H1 (cell line): ENCODE data around the gene NCBP1. TPM values are rescaled to one million over a fixed set of nuclear protein-coding genes. Genes with fewer than 3 reads are reported as not detected.

Source experiments
- CTCF ChIA-PET: fragments of 300-600 bp; sonication (Branson Sonifier 250); formaldehyde crosslinking; loops from one replicate; lab custom pipeline; 2021; ENCODE audit not compliant: partially characterized antibody; lab: Charles Lee
- POLR2A ChIA-PET: fragments of 300-600 bp; sonication (Branson Sonifier 250); formaldehyde crosslinking; loops from one replicate; lab custom pipeline; 2021; ENCODE audit warnings: inconsistent platforms; ENCODE audit not compliant: partially characterized antibody; lab: Charles Lee
- DNase-seq, 2 experiments: peaks; one replicate each; pipeline versions ENCODE4 v3.0.0 to v3.0.0-alpha.2; 2010 to 2022; ENCODE audit warnings: low spot score in 2 of 2, low read depth in 1 of 2, mixed read lengths in 1 of 2
- FAIRE-seq: peaks from 2 replicates; lab custom pipeline; 2011; peaks lifted over from hg19 to GRCh38; lab: Jason Lieb, UNC
- H2AFZ ChIP-seq: 2 replicates; pipeline ENCODE4 v1.8.1; 2012; ENCODE audit warnings: low read length, inconsistent platforms
- H2AK5ac ChIP-seq: 2 replicates; pipeline ENCODE4 v1.6.1; 2013; ENCODE audit warnings: low read depth, low read length
- H2BK120ac ChIP-seq: replicated peaks from 2 replicates; pipeline ENCODE3; 2013; ENCODE audit warnings: low read depth, low read length, inconsistent platforms
- H2BK12ac ChIP-seq: 2 replicates; pipeline ENCODE4 v1.6.1; 2013; ENCODE audit warnings: low read depth, low read length
- H2BK15ac ChIP-seq: 2 replicates; pipeline ENCODE4 v1.6.1; 2013; ENCODE audit warnings: low read length
- H2BK20ac ChIP-seq: 2 replicates; pipeline ENCODE4 v1.6.1; 2013; ENCODE audit warnings: low read length
- H2BK5ac ChIP-seq: 2 replicates; pipeline ENCODE4 v1.6.1; 2013; ENCODE audit warnings: low read depth, low read length
- H3K14ac ChIP-seq: 2 replicates; pipeline ENCODE4 v1.6.1; 2013; ENCODE audit warnings: inconsistent platforms; ENCODE audit not compliant: insufficient read length
- H3K18ac ChIP-seq: 2 replicates; pipeline ENCODE4 v1.6.1; 2013; ENCODE audit warnings: low read length; ENCODE audit errors: extremely low read depth
- H3K23ac ChIP-seq: 2 replicates; pipeline ENCODE4 v1.6.1; 2013; ENCODE audit warnings: inconsistent platforms; ENCODE audit not compliant: insufficient read length
- H3K23me2 ChIP-seq: 2 replicates; pipeline ENCODE4 v1.6.1; 2013; ENCODE audit warnings: low read depth, low read length
- H3K27ac ChIP-seq: 2 replicates; pipeline ENCODE4 v1.6.1; 2011; ENCODE audit warnings: low read depth, low read length, inconsistent platforms
- H3K27me3 ChIP-seq, 4 experiments: replicated peaks in 1 of 4; 1 replicate in 1 of 4; 2 replicates in 3 of 4; pipeline versions ENCODE4 v1.6.1 to v1.8.1; 2011 to 2013; ENCODE audit warnings: low read length in 3 of 4, mild to moderate bottlenecking in 3 of 4, inconsistent platforms in 2 of 4, mixed read lengths in 2 of 4, moderate library complexity in 1 of 4; ENCODE audit not compliant: control insufficient read depth in 3 of 4, insufficient read depth in 3 of 4; ENCODE audit errors: extremely low read depth in 1 of 4
- H3K36me3 ChIP-seq, 4 experiments: 2 replicates each; pipeline versions ENCODE4 v1.6.1 to v1.8.1; 2011 to 2013; ENCODE audit warnings: mild to moderate bottlenecking in 4 of 4, low read length in 3 of 4, moderate library complexity in 2 of 4, control low read depth in 1 of 4, inconsistent platforms in 1 of 4; ENCODE audit not compliant: insufficient read depth in 4 of 4, control insufficient read depth in 2 of 4
- H3K4ac ChIP-seq: replicated peaks from 2 replicates; pipeline ENCODE3; 2013; ENCODE audit warnings: low read length, low read depth, mixed read lengths, inconsistent platforms; ENCODE audit not compliant: insufficient read length
- H3K4me1 ChIP-seq, 4 experiments: replicated peaks in 1 of 4; 1 replicate in 1 of 4; 2 replicates in 3 of 4; pipeline versions ENCODE4 v1.6.1 to v1.8.1; 2011 to 2013; ENCODE audit warnings: low read length in 3 of 4, inconsistent platforms in 2 of 4, mixed read lengths in 1 of 4; ENCODE audit not compliant: insufficient read depth in 4 of 4, control insufficient read depth in 3 of 4
- H3K4me2 ChIP-seq, 2 experiments: 2 replicates each; pipeline versions ENCODE4 v1.6.1 to v1.8.1; 2011 to 2013; ENCODE audit warnings: low read depth in 2 of 2, low read length in 2 of 2, control low read depth in 1 of 2, inconsistent platforms in 1 of 2, mild to moderate bottlenecking in 1 of 2; ENCODE audit not compliant: insufficient read depth in 1 of 2
- H3K4me3 ChIP-seq, 4 experiments: fragments of 200-600, 300-600 bp in 1 of 4; sonication (generic), shearing (Covaris generic), sonication (Bioruptor Twin) in 1 of 4; 2 replicates each; pipeline versions ENCODE4 v1.5.1 to v1.8.1; 2011 to 2016; ENCODE audit warnings: low read length in 4 of 4, low read depth in 3 of 4, control low read depth in 2 of 4, inconsistent platforms in 2 of 4, mild to moderate bottlenecking in 2 of 4, mixed read lengths in 1 of 4, moderate library complexity in 1 of 4; ENCODE audit not compliant: insufficient read depth in 2 of 4; ENCODE audit errors: extremely low read depth in 1 of 4
- H3K56ac ChIP-seq: replicated peaks from 2 replicates; pipeline ENCODE3; 2013; ENCODE audit warnings: low read depth, mild to moderate bottlenecking, mixed read lengths, low read length, inconsistent platforms; ENCODE audit not compliant: insufficient read length
- H3K79me1 ChIP-seq: 2 replicates; pipeline ENCODE4 v1.6.1; 2013; ENCODE audit warnings: low read depth, low read length, control low read depth
- H3K79me2 ChIP-seq, 2 experiments: 2 replicates each; pipeline versions ENCODE4 v1.6.1 to v1.8.1; 2012 to 2013; ENCODE audit warnings: low read length in 2 of 2, mild to moderate bottlenecking in 2 of 2, inconsistent platforms in 1 of 2; ENCODE audit not compliant: insufficient read depth in 2 of 2, control insufficient read depth in 1 of 2
- H3K9ac ChIP-seq, 4 experiments: replicated peaks in 1 of 4; 1 replicate in 1 of 4; 2 replicates in 3 of 4; pipeline versions ENCODE4 v1.6.1 to v1.8.1; 2011 to 2013; ENCODE audit warnings: low read depth in 3 of 4, low read length in 3 of 4, control low read depth in 2 of 4, mild to moderate bottlenecking in 2 of 4, moderate library complexity in 2 of 4, inconsistent platforms in 1 of 4; ENCODE audit errors: extremely low read depth in 1 of 4
- H3K9me3 ChIP-seq, 2 experiments: 2 replicates each; pipeline versions ENCODE4 v1.6.1 to v1.8.1; 2012 to 2013; ENCODE audit warnings: mild to moderate bottlenecking in 2 of 2, moderate library complexity in 2 of 2, control low read depth in 1 of 2, inconsistent platforms in 1 of 2, low read depth in 1 of 2, low read length in 1 of 2, mixed read lengths in 1 of 2; ENCODE audit not compliant: insufficient read depth in 2 of 2
- H4K20me1 ChIP-seq, 2 experiments: replicated peaks in 1 of 2; 2 replicates each; pipeline versions ENCODE3 to v1.8.1; 2011 to 2013; ENCODE audit warnings: inconsistent platforms in 2 of 2, low read length in 2 of 2, mild to moderate bottlenecking in 1 of 2; ENCODE audit not compliant: insufficient read depth in 2 of 2, control insufficient read depth in 1 of 2
- H4K5ac ChIP-seq: 2 replicates; pipeline ENCODE4 v1.6.1; 2013; ENCODE audit warnings: low read length, low read depth, mixed read lengths, inconsistent platforms; ENCODE audit not compliant: insufficient read length
- H4K8ac ChIP-seq: 2 replicates; pipeline ENCODE4 v1.8.0; 2013; ENCODE audit warnings: mild to moderate bottlenecking, moderate library complexity, low read length, inconsistent platforms; ENCODE audit not compliant: insufficient read depth; ENCODE audit errors: extremely low read depth
- H4K91ac ChIP-seq: replicated peaks from 2 replicates; pipeline ENCODE3; 2013; ENCODE audit warnings: low read length, mixed read lengths, inconsistent platforms; ENCODE audit not compliant: insufficient read length
- RFX5 ChIP-seq: IDR thresholded peaks from 2 replicates; pipeline ENCODE4 v1.6.1; 2011; ENCODE audit warnings: low read depth, low read length, improper control_type of control experiment, borderline replicate concordance
- WGBS, 2 experiments: shearing (Covaris generic) in 1 of 2; methylation state at CpG; one replicate each; pipeline versions ENCODE4 v1.1.6 to v1.1.7; 2013 to 2015; ENCODE audit warnings: low lambda C conversion rate in 2 of 2, mixed read lengths in 2 of 2, inconsistent platforms in 1 of 2, low coverage in 1 of 2, missing lambda C conversion rate in 1 of 2; ENCODE audit not compliant: insufficient replicate concordance in 2 of 2, insufficient coverage in 1 of 2, insufficient read length in 1 of 2; ENCODE audit errors: extremely low coverage in 1 of 2, missing lambda C conversion rate in 1 of 2; 5-methylcytosine and 5-hydroxymethylcytosine counted together
- polyA plus RNA-seq, 7 experiments: library from polyadenylated mRNA; depleted of rRNA in 3 of 7; stranded (reverse) in 5 of 7; unstranded in 2 of 7; fragments of >200 nt in 5 of 7; fragments of 200-250 nt in 2 of 7; gene quantifications; 1 replicate in 5 of 7; 2 replicates in 1 of 7; 4 replicates in 1 of 7; pipeline versions ENCODE4 v1.2.1 to v1.2.3, GENCODE V29; 2011 to 2013; ENCODE audit warnings: missing spikeins in 2 of 7, mixed read lengths in 2 of 7
- total RNA-seq: library from RNA; stranded (reverse); fragmentation: NEBNext Ultra II Directional; extraction: Animal tissue kit (Norgen Biotek cat#: 25700); gene quantifications from 2 replicates; pipeline ENCODE4 v1.2.1, GENCODE V29; 2021

NCBP1 gene
- total and polyA plus RNA-seq, 2 of the 8 experiments (the other 6 are each of a cell fraction or from before 2014, with no cell fraction given), result 14.7 to 54.0 TPM

DNA sequence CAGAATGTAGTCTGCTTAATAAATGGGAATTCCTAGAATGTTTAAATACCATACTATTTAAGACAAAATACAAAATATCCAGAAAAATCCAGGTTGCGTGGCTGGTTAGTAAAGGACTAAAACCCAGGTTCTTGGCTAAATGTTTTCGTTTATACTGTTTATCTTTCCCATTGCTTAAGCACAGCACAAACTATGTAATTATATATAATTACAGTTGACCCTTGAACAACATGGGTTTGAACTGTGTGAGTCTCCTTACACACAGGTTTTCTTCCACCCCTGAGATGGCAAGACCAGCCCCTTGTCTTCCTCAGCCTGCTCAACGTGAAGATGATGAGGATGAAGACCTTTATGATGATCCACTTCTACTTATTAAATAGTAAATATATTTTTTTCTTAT lies 38.8 kb downstream of the NCBP1 start:
- ChIA-PET CTCF (no interaction called here), POLR2A (no interaction called here)
- Histone ChIP-seq H2AFZ (no peak overlapping the region), H3K23me2 (no peaks in the 10 kb centered on the region), H3K79me2 (no peaks in the 10 kb centered on the region), H3K4me1 (no peaks in the 10 kb centered on the region), H2BK20ac (no peak overlapping the region), H2BK120ac (no peak overlapping the region), H2AK5ac (no peak overlapping the region), H3K9me3 (no peaks in the 10 kb centered on the region), H4K91ac (no peak overlapping the region), H3K14ac (no peak overlapping the region), H4K8ac (no peak overlapping the region), H2BK5ac (no peak overlapping the region), H3K4me3 (no peak overlapping the region), H2BK15ac (no peak overlapping the region), H3K27me3 (no peaks in the 10 kb centered on the region), H3K18ac (no peak overlapping the region), H3K23ac (no peak overlapping the region), H3K4me2 (no peak overlapping the region), H3K36me3 (peaks cover 28 to 85% (median 74%) of the 10 kb centered on the region in 4 experiments), H2BK12ac (no peak overlapping the region), H4K5ac (no peak overlapping the region), H3K56ac (no peak overlapping the region), H3K9ac (no peak overlapping the region), H4K20me1 (peaks cover 0 to 2% of the 10 kb centered on the region in 2 experiments), H3K4ac (no peak overlapping the region), H3K27ac (no peak overlapping the region), H3K79me1 (no peaks in the 10 kb centered on the region)
- WGBS, 2 experiments, result 93% methylated on average over 3 of the region's 3 CpGs; no CpG with 5 or more reads in 1 of the 2 experiments
- FAIRE-seq, result no peak
- no peak for DNase-seq
- TF ChIP-seq RFX5, result no peak
